ENCODE data around the gene STIP1. TPM values are rescaled to one million over a fixed set of nuclear protein-coding genes. Genes with fewer than 3 reads are reported as not detected.

Gene STIP1
- total and polyA plus RNA-seq, 10 of the 15 experiments (the other 5 are each of a cell fraction or from before 2014, with no cell fraction given), result 25.2 to 291 (median 191) TPM

DNA sequence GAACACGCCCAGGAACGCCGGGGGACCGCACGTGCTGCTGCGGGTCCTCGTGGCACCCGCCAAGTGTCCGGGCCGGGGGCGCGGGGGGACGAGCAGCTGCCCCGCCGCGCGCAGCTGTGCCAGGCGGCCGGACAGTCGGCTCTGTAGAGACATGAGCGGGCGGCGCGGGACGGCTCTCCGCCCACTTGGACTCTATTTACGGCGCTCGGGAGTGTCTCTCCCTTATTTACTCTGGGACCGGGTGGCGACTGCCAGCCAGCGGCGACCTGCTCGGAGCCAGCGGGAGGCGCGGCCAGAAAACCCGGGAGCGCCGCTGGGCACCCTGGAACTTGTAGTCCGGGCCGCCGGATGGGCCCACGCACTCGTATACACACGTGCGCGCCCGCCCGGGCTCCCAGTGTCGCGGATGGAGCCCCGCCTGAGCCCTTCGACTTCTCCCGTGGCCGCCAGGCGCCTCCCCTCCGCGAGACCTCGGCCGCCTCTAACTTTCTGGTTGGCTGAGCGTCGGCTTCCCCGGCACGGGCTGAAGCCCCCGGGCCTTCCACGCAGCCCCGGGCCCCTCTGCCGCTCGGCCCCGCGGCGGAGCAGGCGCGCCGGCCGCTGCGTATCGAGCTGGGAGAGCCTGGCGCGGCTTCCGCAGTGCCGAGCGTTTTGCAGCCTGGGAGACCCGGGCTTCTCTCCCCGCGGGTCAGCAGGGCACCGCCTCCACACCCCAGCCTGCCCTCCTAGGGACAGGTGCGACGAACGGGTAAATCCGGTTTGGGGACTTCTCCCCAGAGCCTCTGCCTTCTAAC, 19.9 kb upstream of the STIP1 start, which contains the start of gene MACROD1 (continued):
- TF ChIP-seq, protein P1, sequence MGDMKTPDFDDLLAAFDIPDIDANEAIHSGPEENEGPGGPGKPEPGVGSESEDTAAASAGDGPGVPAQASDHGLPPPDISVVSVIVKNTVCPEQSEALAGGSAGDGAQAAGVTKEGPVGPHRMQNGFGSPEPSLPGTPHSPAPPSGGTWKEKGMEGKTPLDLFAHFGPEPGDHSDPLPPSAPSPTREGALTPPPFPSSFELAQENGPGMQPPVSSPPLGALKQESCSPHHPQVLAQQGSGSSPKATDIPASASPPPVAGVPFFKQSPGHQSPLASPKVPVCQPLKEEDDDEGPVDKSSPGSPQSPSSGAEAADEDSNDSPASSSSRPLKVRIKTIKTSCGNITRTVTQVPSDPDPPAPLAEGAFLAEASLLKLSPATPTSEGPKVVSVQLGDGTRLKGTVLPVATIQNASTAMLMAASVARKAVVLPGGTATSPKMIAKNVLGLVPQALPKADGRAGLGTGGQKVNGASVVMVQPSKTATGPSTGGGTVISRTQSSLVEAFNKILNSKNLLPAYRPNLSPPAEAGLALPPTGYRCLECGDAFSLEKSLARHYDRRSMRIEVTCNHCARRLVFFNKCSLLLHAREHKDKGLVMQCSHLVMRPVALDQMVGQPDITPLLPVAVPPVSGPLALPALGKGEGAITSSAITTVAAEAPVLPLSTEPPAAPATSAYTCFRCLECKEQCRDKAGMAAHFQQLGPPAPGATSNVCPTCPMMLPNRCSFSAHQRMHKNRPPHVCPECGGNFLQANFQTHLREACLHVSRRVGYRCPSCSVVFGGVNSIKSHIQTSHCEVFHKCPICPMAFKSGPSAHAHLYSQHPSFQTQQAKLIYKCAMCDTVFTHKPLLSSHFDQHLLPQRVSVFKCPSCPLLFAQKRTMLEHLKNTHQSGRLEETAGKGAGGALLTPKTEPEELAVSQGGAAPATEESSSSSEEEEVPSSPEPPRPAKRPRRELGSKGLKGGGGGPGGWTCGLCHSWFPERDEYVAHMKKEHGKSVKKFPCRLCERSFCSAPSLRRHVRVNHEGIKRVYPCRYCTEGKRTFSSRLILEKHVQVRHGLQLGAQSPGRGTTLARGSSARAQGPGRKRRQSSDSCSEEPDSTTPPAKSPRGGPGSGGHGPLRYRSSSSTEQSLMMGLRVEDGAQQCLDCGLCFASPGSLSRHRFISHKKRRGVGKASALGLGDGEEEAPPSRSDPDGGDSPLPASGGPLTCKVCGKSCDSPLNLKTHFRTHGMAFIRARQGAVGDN (IDR thresholded peaks at IDR 0.05), result peak; percentile 45; the same call in 1 of the 2 replicates
- TF ChIP-seq NFXL1 (IDR thresholded peaks at IDR 0.05; ENCODE audit: borderline replicate concordance) (no peak), SIX5 (IDR thresholded peaks at IDR 0.05; ENCODE audit: low read depth, low read length, severe bottlenecking) (peak; percentile 70), BHLHE40 (IDR thresholded peaks at IDR 0.05; ENCODE audit: borderline replicate concordance in 1 of 2, low read depth in 2 of 2, low read length in 1 of 2) (peak; percentile 94 to 98), GATAD2B (conservative IDR thresholded peaks at IDR 0.05; ENCODE audit: low read depth) (peak; percentile 83), PAX8 (IDR thresholded peaks at IDR 0.05) (no peak), BACH1 (IDR thresholded peaks at IDR 0.05; ENCODE audit: borderline replicate concordance) (peak; percentile 78), ZNF24 (IDR thresholded peaks at IDR 0.05) (peak; percentile 44; the same call in 1 of the 2 replicates), SIN3A (IDR thresholded peaks at IDR 0.05; ENCODE audit: low read depth, low read length) (no peak; the same call in 1 of the 2 replicates), SREBF1 (IDR thresholded peaks at IDR 0.05; ENCODE audit: low read length) (0 out of 2 replicates have a peak, but pooled peaks have one; percentile 7), SMARCA5 (IDR thresholded peaks at IDR 0.05) (peak; percentile 97), NR2C1 (IDR thresholded peaks at IDR 0.05) (0 out of 2 replicates have a peak, but pooled peaks have one; percentile 35), ZBED1 (IDR thresholded peaks at IDR 0.05; ENCODE audit: borderline replicate concordance) (no peak), MAX (IDR thresholded peaks at IDR 0.05; ENCODE audit: low read depth, low read length) (peak; percentile 73), LARP7 (IDR thresholded peaks at IDR 0.05) (peak; percentile 76), KDM1A (IDR thresholded peaks at IDR 0.05; ENCODE audit: borderline replicate concordance) (no peak)

All from GM12878 (cell line).